ENCODE results near the gene C1orf141. TPM values are rescaled to one million over a fixed set of nuclear protein-coding genes. Genes with fewer than 3 reads are reported as not detected.

The C1orf141 gene
- total and polyA plus RNA-seq, 2 donors (not counting 1 experiment from before 2014, with no cell fraction given), result not detected

DNA sequence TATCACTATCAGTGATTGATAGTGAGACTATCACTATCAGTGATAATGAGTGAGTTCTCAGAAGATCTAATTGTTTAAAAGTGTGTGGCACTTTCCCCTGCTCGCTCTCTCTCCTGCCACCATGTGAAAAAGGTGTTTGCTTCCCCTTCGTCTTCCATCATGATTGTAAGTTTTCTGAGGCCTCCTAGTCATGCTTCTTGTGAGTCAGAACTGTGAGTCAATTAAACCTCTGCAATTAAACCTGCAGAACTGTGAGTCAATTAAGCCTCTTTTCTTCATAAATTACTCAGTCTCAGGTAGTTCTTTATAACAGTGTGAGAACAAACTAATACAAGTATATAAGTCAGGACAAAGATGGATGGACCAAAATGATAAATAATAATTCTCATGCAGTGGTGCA, 24.5 kb upstream of the C1orf141 start:
- WGBS (ENCODE audit: insufficient coverage), result no CpG with 5 or more reads among the region's 2 CpGs
- H3K4me1 ChIP-seq (ENCODE audit: control insufficient read depth in 2 of 2, insufficient read depth in 2 of 2, low read length in 2 of 2), result no peaks in the 10 kb centered on the region
- no peaks in the 10 kb centered on the region for H4K20me1 ChIP-seq (ENCODE audit: control insufficient read depth, insufficient read depth, low read length, poor library complexity, severe bottlenecking)
- no peaks in the 10 kb centered on the region for H3K4me1 Mint-ChIP-seq
- no peak overlapping the region for H2AFZ ChIP-seq (ENCODE audit: insufficient read depth, low read depth, low read length, poor library complexity, severe bottlenecking)
- H3K4me3 Mint-ChIP-seq, result no peak overlapping the region
- H3K27me3 ChIP-seq (replicated peaks in 1 of 4; ENCODE audit: control extremely low read depth in 1 of 4, control insufficient read depth in 3 of 4, insufficient read depth in 4 of 4, low read length in 3 of 4), result peaks cover 0 to 10% (median 3%) of the 10 kb centered on the region in 4 experiments
- TF ChIP-seq EZH2 (IDR thresholded peaks at IDR 0.05; ENCODE audit: borderline replicate concordance, insufficient read depth, low read depth, low read length, poor library complexity, severe bottlenecking), result no peak
- no peak for TF ChIP-seq CTCF (IDR thresholded peaks at IDR 0.05)
- H3K4me2 ChIP-seq (replicated peaks; ENCODE audit: low read depth, low read length, poor library complexity, severe bottlenecking), result no peak overlapping the region
- ATAC-seq (ENCODE audit: low read depth), result no peak
- no peaks in the 10 kb centered on the region for H3K9me3 Mint-ChIP-seq (ENCODE audit: insufficient read depth)
- H3K9ac ChIP-seq (ENCODE audit: low read length), result no peak overlapping the region
- no peaks in the 10 kb centered on the region for H3K36me3 ChIP-seq (replicated peaks in 1 of 2; ENCODE audit: control extremely low read depth in 1 of 2, control insufficient read depth in 1 of 2, extremely low read depth in 1 of 2, insufficient read depth in 2 of 2, low read length in 1 of 2)
- no peaks in the 10 kb centered on the region for H3K79me2 ChIP-seq (ENCODE audit: control insufficient read depth, insufficient read depth, low read length)
- no peak overlapping the region for H3K4me3 ChIP-seq (ENCODE audit: control extremely low read depth in 1 of 5, extremely low read depth in 1 of 5, insufficient read depth in 1 of 5, low read depth in 2 of 5, low read length in 4 of 5)
- intact Hi-C loops (cut with micrococcal nuclease), result no loop called here
- H3K27ac Mint-ChIP-seq, result no peak overlapping the region
- H3K27ac ChIP-seq (ENCODE audit: low read length in 2 of 2), result no peak overlapping the region
- no peak for DNase-seq
- CTCF ChIA-PET, result no interaction called here
- H3K27me3 Mint-ChIP-seq, result peaks cover 31% of the 10 kb centered on the region
- POLR2A ChIA-PET, result no interaction called here
- H3K9me3 ChIP-seq (ENCODE audit: control extremely low read depth in 1 of 3, control insufficient read depth in 2 of 3, insufficient read depth in 1 of 3, low read length in 2 of 3), result no peaks in the 10 kb centered on the region

GRCh38 chr1:67158401-67158800, 23.6 kb upstream of the C1orf141 start:
- H3K4me3 ChIP-seq (ENCODE audit: control extremely low read depth in 1 of 5, extremely low read depth in 1 of 5, insufficient read depth in 1 of 5, low read depth in 2 of 5, low read length in 4 of 5), result no peak overlapping the region
- Mint-ChIP-seq H3K9me3 (ENCODE audit: insufficient read depth) (no peaks in the 10 kb centered on the region), H3K4me3 (no peak overlapping the region), H3K4me1 (no peaks in the 10 kb centered on the region), H3K27me3 (peaks cover 32% of the 10 kb centered on the region), H3K27ac (no peak overlapping the region)
- DNase-seq (no peak), ATAC-seq (ENCODE audit: low read depth) (no peak)
- TF ChIP-seq EZH2 (IDR thresholded peaks at IDR 0.05; ENCODE audit: borderline replicate concordance, insufficient read depth, low read depth, low read length, poor library complexity, severe bottlenecking), result no peak
- no peak for TF ChIP-seq CTCF (IDR thresholded peaks at IDR 0.05)
- CTCF ChIA-PET, result no interaction called here
- intact Hi-C loops (cut with micrococcal nuclease), result no loop called here
- no peaks in the 10 kb centered on the region for H3K9me3 ChIP-seq (ENCODE audit: control extremely low read depth in 1 of 3, control insufficient read depth in 2 of 3, insufficient read depth in 1 of 3, low read length in 2 of 3)
- H3K4me1 ChIP-seq (ENCODE audit: control insufficient read depth in 2 of 2, insufficient read depth in 2 of 2, low read length in 2 of 2), result no peaks in the 10 kb centered on the region
- H3K4me2 ChIP-seq (replicated peaks; ENCODE audit: low read depth, low read length, poor library complexity, severe bottlenecking), result no peak overlapping the region
- no peaks in the 10 kb centered on the region for H4K20me1 ChIP-seq (ENCODE audit: control insufficient read depth, insufficient read depth, low read length, poor library complexity, severe bottlenecking)
- H3K27ac ChIP-seq (ENCODE audit: low read length in 2 of 2), result no peak overlapping the region
- no peaks in the 10 kb centered on the region for H3K36me3 ChIP-seq (replicated peaks in 1 of 2; ENCODE audit: control extremely low read depth in 1 of 2, control insufficient read depth in 1 of 2, extremely low read depth in 1 of 2, insufficient read depth in 2 of 2, low read length in 1 of 2)
- WGBS (ENCODE audit: insufficient coverage), result no CpG with 5 or more reads among the region's 2 CpGs
- H3K27me3 ChIP-seq (replicated peaks in 1 of 4; ENCODE audit: control extremely low read depth in 1 of 4, control insufficient read depth in 3 of 4, insufficient read depth in 4 of 4, low read length in 3 of 4), result peaks cover 0 to 10% (median 3%) of the 10 kb centered on the region in 4 experiments
- POLR2A ChIA-PET, result no interaction called here
- no peak overlapping the region for H2AFZ ChIP-seq (ENCODE audit: insufficient read depth, low read depth, low read length, poor library complexity, severe bottlenecking)
- H3K9ac ChIP-seq (ENCODE audit: low read length), result no peak overlapping the region
- H3K79me2 ChIP-seq (ENCODE audit: control insufficient read depth, insufficient read depth, low read length), result no peaks in the 10 kb centered on the region

All from B cell (primary cell).